Measurements from ENCODE around the gene ZSWIM4. TPM values are rescaled to one million over a fixed set of nuclear protein-coding genes. Genes with fewer than 3 reads are reported as not detected.

The ZSWIM4 gene
- total RNA-seq, 1 donor from 2014 or later, result 13.1 TPM

DNA sequence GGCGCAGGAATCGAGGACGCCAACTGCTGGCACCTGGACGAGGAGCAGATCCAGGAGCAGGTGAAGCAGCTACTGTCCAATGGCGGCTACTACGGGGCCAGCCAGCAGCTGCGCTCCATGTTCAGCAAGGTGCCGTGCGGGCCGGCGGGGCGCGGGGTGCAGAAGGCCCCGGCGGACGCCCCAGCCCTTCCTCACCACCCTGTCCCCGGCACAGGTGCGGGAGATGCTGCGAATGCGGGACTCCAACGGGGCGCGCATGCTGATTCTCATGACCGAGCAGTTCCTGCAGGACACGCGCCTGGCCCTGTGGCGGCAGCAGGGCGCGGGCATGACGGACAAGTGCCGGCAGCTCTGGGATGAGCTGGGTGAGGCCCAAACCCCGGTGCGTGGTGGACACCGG, 13.6 kb downstream of the ZSWIM4 start:
- no peak for DNase-seq (ENCODE audit: low read depth, low spot score)

DNA sequence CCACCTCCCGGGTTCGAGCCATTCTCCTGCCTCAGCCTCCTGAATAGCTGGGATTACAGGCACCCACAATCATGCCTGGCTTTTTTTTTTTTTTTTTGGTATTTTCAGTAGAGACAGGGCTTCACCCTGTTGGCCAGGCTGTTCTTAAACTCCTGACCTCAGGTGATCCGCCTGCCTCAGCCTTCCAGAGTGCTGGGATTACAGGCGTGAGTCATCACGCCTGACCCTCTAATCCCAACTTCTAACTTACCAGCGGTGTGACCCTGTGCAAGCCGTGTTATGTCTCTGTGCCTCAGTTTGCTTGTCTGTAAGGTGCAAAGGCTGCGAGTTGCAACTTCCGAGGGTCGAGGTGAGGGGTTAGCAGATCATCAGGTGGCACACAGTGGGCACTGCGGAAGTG, 17.3 kb downstream of the ZSWIM4 start:
- DNase-seq (ENCODE audit: low read depth, low spot score), result no peak

DNA sequence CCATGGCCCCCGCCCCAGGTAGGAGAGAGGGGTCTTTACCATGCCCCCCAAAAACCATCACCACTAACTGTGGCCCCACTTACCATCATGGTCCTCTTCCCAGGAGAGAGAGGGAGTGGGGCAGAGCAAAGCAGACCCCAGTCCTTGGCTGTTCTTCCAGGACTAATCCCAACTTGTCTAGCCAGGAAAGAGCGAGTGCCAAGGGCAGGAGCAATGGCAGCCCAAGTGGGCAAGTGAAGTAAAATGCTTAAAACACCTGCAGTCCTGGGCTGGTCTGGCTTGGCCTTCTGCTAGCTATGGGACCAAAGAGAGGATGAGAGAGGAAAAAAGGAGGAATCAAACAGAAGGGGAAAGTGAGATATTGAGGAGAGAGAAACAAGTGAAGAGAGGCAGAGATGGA, 17.9 kb downstream of the ZSWIM4 start:
- no peak for DNase-seq (ENCODE audit: low read depth, low spot score)

DNA sequence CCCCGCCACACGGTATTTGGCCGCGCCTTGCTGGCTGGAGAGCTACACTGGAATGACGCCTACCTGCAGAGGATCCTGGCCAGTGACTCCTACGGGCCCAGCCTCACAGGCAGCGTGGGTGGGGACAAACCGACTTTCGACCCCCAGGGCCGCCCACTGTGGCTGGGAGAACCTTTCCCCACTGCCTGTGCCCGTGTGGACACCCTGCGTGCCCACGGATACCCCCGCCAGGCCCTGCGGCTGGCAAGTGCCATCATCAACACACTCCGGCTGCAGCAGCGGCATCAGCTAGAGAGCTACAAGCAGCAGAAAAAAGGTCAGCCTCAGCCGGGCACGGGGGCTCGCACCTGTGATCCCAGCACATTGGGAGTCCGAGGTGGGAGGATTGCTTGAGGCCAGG, 19.3 kb downstream of the ZSWIM4 start:
- DNase-seq (ENCODE audit: low read depth, low spot score), result no peak

DNA sequence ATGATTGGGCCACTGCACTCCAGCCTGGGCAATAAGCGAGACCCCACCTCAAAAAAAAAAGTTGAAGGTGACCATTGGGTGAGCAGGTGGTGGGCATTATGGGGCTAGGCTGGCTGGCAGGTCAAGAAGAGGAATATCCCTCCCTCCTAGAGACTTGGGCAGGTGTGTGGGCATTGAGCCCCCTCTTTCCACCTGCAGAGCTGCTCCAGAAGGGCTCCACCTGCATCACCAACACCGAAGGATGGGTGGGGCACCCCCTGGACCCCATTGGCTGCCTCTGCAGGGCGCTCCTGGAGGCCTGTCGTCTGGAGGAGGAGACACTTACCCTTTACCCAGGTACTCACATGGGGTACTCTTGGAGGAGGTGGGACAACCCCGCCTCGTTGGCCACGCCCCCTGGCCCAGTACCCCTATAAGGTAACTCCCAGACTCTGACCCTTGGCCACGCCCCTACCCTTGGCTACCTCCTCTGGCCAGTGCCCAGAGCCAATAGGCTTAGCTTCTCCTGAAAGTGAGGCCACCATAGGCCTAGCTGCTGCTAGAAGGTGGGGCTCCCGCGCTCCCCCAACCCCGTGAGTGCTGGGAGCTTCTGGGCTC, 21.9 kb downstream of the ZSWIM4 start:
- no peak for DNase-seq (ENCODE audit: low read depth, low spot score)

DNA sequence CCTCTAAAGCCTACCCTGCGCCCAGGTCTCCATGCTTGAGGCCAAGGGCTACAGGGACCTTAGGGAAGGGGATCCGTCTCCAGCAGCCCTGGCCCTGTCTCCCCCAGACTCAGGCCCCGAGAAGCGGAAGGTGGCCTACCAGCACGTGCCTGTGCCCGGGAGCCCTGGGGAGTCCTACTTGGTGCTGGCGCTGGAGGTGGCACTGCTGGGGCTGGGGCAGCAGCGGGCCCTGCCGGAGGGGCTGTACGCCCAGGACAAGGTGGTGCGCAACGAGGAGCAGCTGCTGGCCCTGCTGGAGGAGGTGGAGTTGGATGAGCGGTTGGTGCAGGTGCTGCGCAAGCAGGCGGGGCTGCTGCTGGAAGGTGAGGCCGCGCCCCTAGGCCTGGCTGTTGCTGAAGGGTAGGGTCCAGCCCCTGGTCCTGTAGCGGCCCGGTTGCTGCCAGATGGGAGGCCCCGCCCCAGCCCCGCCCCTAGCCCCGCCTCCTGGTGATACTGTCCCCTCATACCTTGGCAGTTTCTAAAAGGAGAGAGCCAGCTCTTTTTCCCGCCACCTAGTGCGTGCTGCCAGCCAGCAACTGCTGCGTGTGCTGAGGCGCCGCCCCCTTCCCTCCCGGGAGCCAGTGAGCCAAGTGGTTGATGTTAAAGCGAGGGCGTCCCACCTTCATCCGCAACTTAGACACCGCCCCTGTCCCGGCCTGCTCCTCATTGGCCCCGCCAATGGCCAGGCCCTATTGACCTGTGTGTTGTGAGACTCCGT, 22.6 kb downstream of the ZSWIM4 start:
- DNase-seq (ENCODE audit: low read depth, low spot score), result no peak

DNA sequence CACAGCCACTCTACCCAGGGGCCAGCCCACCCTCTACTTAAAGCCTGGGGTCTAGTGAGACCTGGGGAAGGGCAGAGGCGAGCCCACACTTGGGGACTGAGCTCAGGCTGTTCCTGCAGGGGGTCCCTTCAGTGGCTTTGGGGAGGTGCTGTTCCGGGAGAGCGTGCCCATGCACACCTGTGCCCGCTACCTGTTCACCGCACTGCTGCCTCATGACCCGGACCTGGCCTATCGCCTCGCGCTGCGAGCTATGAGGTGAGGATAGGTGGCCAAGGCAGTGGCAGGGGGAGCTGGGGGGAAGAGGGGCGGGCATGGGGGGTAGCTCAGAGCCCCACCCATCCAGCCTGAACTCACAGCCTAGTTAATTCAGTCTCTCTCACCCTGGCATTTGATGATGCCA, 24.0 kb downstream of the ZSWIM4 start:
- no peak for DNase-seq (ENCODE audit: low read depth, low spot score)

DNA sequence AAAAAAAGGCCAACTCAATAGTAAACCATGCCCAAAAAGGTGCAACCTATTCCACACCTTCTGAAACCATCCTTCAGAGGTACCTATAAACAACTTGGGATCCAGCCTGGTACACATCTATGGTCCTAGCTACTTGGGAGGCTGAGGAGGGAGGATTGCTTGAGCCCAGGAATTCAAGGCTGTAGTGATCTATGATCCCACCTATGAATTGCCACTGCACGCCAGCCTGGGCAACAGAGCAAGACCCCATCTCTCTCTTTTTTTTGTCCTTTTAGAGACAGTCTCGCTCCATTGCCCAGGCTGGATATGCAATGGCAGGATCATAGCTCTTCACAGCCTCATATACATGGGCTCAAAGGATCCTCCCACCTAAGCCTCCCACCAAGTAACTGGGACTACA, 26.0 kb downstream of the ZSWIM4 start:
- DNase-seq (ENCODE audit: low read depth, low spot score), result no peak

DNA sequence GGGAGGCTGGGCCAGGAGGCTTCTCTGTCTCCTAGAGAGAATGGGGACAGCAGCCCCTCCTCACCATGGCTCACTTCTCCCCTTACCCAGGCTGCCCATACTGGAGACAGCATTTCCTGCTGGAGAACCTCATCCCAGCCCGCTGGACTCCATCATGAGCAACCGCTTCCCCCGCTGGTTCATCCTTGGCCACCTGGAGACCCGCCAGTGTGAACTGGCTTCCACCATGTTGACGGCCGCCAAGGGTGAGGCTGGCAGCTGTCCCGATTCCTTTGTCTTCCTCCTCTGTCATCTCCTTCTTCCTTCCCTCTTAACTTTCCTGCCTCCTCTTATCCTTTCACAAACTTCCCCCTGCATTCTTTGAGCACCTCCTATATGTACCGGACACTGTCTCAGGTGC, 28.0 kb downstream of the ZSWIM4 start:
- DNase-seq (ENCODE audit: low read depth, low spot score), result no peak

DNA sequence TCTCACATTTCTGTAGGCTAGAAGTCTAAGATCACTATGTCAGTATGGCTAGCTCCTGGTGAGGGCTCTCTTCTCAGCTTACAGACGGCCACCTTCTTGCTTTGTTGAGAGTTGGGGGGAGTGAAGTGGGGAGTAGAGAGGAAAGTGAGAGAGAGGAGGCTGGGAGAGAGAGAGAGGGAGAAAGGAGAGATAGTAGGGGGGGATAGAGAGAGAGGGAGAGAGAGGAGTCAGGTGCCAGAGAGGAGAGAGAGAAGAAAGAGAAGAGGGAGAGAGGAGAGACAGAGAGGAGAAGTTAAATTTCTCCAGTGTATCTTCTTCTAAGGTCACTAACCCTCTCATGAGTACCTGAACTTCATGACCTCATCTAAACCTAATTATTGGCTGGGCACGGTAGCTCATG, 28.7 kb downstream of the ZSWIM4 start:
- DNase-seq (ENCODE audit: low read depth, low spot score), result no peak

DNA sequence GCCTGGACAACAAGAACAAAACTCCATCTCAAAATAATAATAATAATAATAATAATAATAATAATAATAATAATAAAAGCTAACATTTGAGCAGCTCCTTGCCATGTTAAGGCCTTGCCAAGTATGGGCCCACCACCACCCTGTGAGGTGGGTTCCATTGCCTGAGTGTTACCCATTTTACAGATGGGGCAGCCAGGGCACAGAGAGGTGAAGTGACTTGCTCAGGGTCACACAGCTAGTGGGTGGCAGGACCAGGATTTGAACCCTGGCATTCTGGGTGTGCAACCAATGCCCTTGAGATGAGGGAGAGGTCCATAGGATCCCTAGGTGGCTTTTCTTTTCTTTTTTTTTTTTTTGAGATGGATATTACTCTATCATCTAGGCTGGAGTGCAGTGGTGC, 29.5 kb downstream of the ZSWIM4 start:
- DNase-seq (ENCODE audit: low read depth, low spot score), result no peak

DNA sequence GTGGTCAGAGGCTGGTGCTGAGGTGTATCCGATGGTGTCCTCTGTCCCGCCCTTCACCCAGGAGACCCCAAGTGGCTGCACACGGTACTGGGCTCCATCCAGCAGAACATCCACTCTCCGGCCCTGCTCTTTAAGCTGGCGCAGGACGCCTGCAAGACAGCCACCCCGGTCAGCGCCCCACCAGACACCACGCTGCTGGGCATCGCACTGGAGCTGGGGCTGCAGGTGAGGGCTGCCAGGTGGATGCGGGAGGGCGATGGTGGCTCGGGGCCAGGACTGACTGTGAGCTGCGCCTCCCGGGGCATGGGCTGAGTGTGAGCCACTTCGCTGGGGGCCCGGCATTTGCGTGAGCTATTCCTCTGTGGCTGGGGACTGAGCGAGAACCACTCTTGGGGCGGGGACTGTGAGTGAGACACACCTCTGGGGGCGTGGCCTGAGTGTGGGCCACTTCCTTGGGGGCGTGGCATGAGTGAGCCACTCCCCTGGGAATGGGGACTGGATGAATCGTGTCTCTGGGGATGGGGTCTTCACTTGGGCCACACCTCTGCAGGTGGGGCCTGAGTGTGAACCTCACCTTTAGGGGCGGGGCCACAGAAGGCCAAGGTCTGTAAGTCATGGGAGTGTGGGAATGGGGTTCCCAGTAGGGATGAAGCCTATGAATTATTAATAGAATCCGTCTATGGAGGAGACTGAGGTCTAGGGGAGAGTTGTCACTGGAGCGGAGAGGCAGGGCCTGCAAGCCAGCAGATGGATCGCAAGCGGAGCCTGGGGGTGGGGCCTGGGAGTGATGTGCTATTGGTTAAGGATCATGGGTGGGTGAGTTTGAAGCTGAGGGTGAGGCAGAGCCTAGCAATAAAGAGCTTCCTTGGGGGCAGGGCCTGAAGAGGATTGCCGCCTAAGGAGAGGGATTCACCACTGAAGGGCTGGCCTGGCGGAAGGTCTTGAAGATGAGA, 30.5 kb downstream of the ZSWIM4 start:
- DNase-seq (ENCODE audit: low read depth, low spot score), result no peak

DNA sequence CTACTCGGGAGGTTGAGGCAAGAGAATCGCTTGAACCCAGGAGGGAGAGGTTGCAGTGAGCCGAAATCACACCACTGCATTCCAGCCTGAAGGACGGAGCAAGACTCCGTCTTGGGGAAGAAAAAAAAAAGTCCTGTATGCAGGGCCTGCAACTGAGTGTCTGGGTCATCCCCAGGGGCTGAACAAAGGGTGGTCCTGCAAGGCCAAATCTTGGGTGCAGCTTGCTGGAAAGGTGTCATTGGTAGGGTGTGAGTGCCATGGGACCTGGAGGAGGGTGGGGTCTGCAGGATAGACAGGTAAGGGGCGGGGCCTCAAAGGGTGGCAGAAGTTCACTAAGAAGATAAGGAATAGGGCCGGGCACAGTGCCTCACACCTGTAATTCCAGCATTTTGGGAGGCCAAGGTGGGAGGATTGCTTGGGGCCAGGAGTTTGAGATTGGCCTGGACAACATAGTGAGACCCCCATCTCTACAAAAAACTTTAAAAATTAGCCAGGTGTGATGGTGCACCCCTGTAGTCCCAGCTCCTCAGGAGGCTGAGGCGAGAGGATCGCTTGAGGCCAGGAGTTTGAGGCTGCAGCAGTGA, 31.5 kb downstream of the ZSWIM4 start:
- no peak for DNase-seq (ENCODE audit: low read depth, low spot score)

DNA sequence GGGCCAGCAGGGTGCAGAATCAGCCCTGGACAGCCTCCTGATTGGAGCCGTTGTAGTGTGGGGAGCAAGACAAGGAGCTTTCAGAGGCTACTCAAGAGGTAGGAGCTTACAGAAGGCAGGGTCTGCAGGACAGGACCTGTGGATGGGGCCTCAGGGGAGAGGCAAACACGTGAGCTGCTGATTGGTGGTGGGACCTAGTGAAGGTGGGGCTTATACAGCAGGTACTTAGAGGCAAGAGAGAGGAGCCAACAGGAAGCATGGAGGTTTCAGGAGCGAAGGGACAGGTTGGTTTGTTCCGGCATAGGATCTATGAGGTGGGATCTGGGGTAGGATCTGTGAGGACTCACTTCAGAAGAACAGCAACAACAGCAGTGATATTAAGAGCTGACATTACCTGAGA, 32.4 kb downstream of the ZSWIM4 start:
- DNase-seq (ENCODE audit: low read depth, low spot score), result no peak

DNA sequence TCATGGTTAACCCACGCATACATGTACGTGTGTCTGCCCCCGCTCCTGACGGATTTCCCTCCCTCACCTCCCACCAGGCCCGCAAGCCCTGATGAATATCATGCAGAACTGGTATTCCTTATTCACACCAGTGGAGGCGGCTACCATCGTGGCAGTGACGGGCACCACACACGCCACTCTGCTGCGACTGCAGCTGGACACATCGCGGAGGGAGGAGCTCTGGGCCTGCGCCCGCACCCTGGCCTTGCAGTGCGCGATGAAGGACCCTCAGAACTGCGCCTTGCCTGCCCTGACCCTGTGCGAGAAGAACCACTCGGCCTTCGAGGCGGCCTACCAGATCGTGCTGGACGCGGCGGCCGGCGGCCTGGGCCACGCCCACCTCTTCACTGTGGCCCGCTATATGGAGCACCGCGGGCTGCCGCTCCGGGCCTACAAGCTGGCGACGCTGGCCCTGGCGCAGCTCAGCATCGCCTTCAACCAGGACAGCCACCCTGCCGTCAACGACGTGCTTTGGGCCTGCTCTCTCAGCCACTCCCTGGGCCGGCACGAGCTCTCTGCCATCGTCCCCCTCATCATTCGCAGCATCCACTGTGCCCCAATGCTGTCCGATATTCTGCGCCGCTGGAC, 35.0 kb downstream of the ZSWIM4 start:
- no peak for DNase-seq (ENCODE audit: low read depth, low spot score)

DNA sequence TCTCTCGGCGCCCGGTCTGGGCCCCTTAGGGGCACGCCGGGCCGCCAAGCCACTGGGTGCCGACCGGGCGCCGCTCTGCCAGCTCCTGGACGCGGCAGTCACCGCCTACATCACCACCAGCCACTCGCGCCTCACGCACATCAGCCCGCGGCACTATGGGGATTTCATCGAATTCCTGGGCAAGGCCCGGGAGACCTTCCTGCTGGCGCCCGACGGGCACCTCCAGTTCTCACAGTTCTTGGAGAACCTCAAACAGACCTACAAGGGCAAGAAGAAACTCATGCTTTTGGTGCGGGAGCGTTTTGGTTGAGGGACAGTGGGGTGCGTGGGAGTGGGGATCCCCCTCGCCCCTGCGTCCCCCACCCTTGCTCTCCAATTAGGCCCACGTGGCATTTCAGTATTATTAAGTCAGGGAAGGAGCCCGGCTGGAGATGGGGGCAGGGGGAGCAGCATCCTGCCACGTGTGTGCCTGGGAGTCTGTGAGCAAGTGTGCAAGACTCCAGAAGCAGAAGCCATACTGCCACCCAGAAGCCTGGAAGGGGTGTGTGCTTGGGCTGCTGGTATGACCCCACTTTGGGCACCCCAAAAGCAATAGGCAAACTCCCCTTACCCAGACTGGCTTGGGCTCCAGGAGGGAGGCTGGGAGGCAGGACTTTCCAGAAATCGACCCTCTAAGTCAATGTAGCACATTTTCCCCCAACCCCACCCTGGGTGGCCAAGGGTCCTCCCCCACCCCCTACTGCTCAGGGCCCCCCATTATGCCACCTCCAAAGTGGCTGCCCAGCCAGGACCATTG, 35.7 kb downstream of the ZSWIM4 start:
- DNase-seq (ENCODE audit: low read depth, low spot score), result no peak

DNA sequence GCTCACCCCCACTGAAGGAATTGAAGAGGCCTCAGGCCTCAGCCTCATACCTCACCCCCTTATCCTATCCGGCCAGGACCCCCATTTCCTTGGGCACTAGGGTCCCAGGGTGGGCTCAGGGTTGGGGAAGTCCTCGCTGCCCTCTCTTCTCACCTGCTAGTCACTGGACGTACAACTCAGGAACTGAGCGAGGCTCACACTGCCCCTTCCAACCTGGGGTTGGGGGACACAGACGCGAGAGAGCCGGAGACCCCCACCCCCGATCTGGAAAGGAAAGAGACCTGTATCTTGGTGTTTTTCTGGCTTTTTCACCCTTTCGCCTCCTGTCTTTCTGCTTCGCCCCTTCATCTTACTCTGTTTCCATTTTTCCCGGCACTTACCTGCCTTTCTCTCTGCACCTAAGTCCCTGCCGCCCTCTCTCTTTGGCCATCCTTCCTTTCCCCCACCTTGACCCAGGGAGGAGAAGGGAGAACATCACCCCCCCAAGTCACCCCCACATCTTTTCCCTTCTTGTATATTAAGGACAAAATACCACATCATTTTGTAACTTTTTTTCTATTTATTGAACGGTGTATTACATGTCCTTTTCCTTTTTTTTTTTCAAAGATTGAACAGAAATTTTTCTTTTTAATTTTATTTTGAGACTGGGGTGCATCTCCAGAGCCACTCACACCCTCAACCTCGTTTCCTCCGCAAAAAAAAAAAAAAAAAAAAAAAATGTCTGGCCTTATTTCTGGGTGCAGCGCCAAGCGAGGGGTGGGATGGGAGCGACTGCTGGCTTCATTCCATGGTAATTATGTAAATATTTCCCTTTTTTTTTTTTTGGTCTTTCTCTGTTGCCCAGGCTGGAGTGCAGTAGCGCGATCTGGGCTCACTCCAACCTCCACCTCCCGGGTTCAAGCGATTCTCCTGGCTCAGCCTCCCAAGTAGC, 36.6 kb downstream of the ZSWIM4 start:
- no peak for DNase-seq (ENCODE audit: low read depth, low spot score)

DNA sequence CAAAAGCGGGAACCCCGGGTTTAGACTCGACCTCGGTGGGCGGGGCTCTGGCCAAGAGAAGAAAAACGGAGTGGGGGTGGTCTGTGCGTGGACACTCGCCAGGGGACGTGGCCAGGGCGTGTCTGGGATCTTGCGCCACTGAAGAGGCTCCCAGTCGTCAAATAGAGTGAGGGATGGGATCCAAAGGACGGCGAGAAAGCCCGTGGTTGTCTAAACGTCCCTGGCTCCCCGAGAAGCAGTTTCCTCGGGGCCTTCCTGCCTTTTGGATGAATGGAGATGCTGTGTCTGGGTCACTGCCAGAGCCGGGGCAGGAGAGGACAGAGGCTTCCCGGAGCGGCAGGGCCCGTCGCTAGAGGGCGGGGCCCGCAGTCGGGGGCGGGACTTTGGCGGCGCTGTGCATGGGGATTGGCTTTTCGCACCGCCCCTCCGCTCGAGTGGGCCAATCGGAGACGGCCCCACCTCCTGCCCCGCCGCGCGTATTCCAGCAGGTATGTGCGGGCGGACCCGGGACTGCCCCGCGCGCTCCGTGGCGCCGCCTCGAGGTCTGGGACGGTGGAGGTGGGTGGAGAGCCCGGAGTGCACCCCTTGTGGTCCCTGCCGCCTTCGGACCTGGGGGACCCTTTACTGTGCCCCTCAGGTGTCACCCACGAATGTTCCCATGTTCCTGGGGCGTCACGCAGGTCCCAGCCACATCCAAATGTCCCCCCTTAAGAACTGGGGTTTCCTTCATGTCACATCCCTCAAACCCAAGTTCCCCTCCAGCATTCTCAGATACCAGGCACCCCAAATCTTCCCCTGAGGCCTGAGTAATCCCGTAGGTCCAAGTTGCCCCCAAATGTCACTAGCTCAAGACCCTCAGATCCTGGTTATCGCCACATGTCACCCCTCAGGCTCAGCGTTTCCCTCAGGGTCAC, 38.3 kb downstream of the ZSWIM4 start:
- no peak for DNase-seq (ENCODE audit: low read depth, low spot score)

Measured in pulmonary artery endothelial cell (primary cell).